GM23248 (cell line): ENCODE measurements around the gene HEATR9. TPM values are rescaled to one million over a fixed set of nuclear protein-coding genes. Genes with fewer than 3 reads are reported as not detected.

ENCODE experiments used
- DNase-seq: peaks from one replicate; pipeline ENCODE4 v3.0.0-alpha.2; 2015
- H2AFZ ChIP-seq: fragments of 200-600 bp; sonication (generic); 2 replicates; pipeline ENCODE4 v1.6.1; 2016; ENCODE audit warnings: antibody characterized with exemption
- H3F3A ChIP-seq: fragments of 200-600 bp; sonication (generic); 2 replicates; pipeline ENCODE4 v1.6.1; 2016; ENCODE audit warnings: mild to moderate bottlenecking, antibody characterized with exemption, mixed run types; ENCODE audit not compliant: insufficient read depth
- H3K27ac ChIP-seq: fragments of 200-600 bp; sonication (generic); 2 replicates; pipeline ENCODE4 v1.5.1; 2016; ENCODE audit warnings: mild to moderate bottlenecking
- H3K27me3 ChIP-seq: fragments of 200-600 bp; sonication (generic); replicated peaks from 2 replicates; pipeline ENCODE4 v1.6.1; 2016; ENCODE audit warnings: mild to moderate bottlenecking; ENCODE audit not compliant: insufficient read depth
- H3K36me3 ChIP-seq: fragments of 200-600 bp; sonication (generic); 2 replicates; pipeline ENCODE4 v1.6.1; 2016; ENCODE audit warnings: low read depth, mild to moderate bottlenecking
- H3K4me1 ChIP-seq: fragments of 200-600 bp; sonication (generic); 2 replicates; pipeline ENCODE4 v1.6.1; 2016; ENCODE audit warnings: mild to moderate bottlenecking; ENCODE audit not compliant: insufficient read depth
- H3K4me2 ChIP-seq: fragments of 200-600 bp; sonication (generic); one replicate; pipeline ENCODE4 v1.6.1; 2016; ENCODE audit warnings: mild to moderate bottlenecking; ENCODE audit not compliant: unreplicated experiment
- H3K4me3 ChIP-seq: fragments of 200-600 bp; sonication (generic); 2 replicates; pipeline ENCODE4 v1.5.1; 2016; ENCODE audit warnings: mild to moderate bottlenecking
- H3K79me2 ChIP-seq: fragments of 200-600 bp; sonication (generic); 2 replicates; pipeline ENCODE4 v1.6.1; 2016; ENCODE audit warnings: mild to moderate bottlenecking; ENCODE audit not compliant: insufficient read depth
- H3K9ac ChIP-seq: fragments of 200-600 bp; sonication (generic); 2 replicates; pipeline ENCODE4 v1.6.1; 2016; ENCODE audit warnings: mild to moderate bottlenecking
- H3K9me2 ChIP-seq: fragments of 200-600 bp; sonication (generic); 2 replicates; pipeline ENCODE4 v1.6.1; 2016; ENCODE audit warnings: mixed run types, mild to moderate bottlenecking, moderate library complexity; ENCODE audit not compliant: insufficient read depth
- H3K9me3 ChIP-seq: fragments of 200-600 bp; sonication (generic); one replicate; pipeline ENCODE4 v1.6.1; 2017; ENCODE audit warnings: low read depth
- H4K20me1 ChIP-seq: fragments of 200-600 bp; sonication (generic); 2 replicates; pipeline ENCODE4 v1.6.0; 2016; ENCODE audit not compliant: insufficient read depth
- EZH2 ChIP-seq: fragments of 200-600 bp; sonication (generic); IDR thresholded peaks from 2 replicates; pipeline ENCODE4 v1.6.1; 2018; ENCODE audit warnings: antibody characterized with exemption, mild to moderate bottlenecking; ENCODE audit not compliant: insufficient read depth, poor library complexity, severe bottlenecking
- EZH2phosphoT487 ChIP-seq: fragments of 200-600 bp; sonication (generic); IDR thresholded peaks from 2 replicates; pipeline ENCODE4 v1.6.1; 2018; ENCODE audit warnings: antibody characterized with exemption, moderate library complexity, mild to moderate bottlenecking, low read depth; ENCODE audit not compliant: insufficient read depth
- WGBS, 2 experiments: methylation state at CpG; one replicate each; pipeline ENCODE4 v1.1.6; 2015 to 2017; ENCODE audit warnings: low lambda C conversion rate in 2 of 2, low coverage in 1 of 2; ENCODE audit errors: missing lambda C conversion rate in 2 of 2; 5-methylcytosine and 5-hydroxymethylcytosine counted together
- in situ Hi-C: fragments of 300-500 bp; cut with MboI; formaldehyde crosslinking; loops from 2 replicates; pipeline ENCODE4 v1.15.0; 2020
- polyA plus RNA-seq: library from polyadenylated mRNA; unstranded; fragments of >200 nt; fragmentation: Nextera tagmentation; extraction: Ambion mirVana; gene quantifications from 2 replicates; pipeline ENCODE4 v1.2.1, GENCODE V29; 2016
- small RNA-seq: library from RNA; depleted of rRNA; stranded (forward); fragments of <200 nt; gene quantifications from one replicate; pipeline ENCODE3, GENCODE V24; 2014; ENCODE audit warnings: low read depth, low replicate concordance
- total RNA-seq: library from RNA; depleted of rRNA; stranded (reverse); fragments of >200 nt; shearing (Covaris generic); gene quantifications from 2 replicates; pipeline ENCODE4 v1.2.3, GENCODE V29; 2014; rRNA removed

HEATR9 gene
- total and polyA plus RNA-seq, 2 experiments from 2014 or later = not detected

- no peaks in the 10 kb centered on the region for H3K9me3 ChIP-seq
- H2AFZ ChIP-seq = peak overlapping the region; percentile 75
- DNase-seq = peak; percentile 72
- H3K9me2 ChIP-seq = no peaks in the 10 kb centered on the region
- 82 to 85% methylated on average over 7 of the region's 7 CpGs for WGBS, 2 experiments
- H4K20me1 ChIP-seq = 0 out of 2 replicates have a peak, but pooled peaks cover 4% of the 10 kb centered on the region
- H3F3A ChIP-seq = peaks cover 19% of the 10 kb centered on the region
- H3K27ac ChIP-seq = peak overlapping the region; percentile 92; the same call in 1 of the 2 replicates
- no peaks in the 10 kb centered on the region; the same call in 1 of the 2 replicates for H3K27me3 ChIP-seq
- no peak overlapping the region for H3K4me3 ChIP-seq
- H3K9ac ChIP-seq = peak overlapping the region; percentile 13; the same call in 1 of the 2 replicates
- no peak overlapping the region for H3K4me2 ChIP-seq
- TF ChIP-seq EZH2 = no peak
- no peak for TF ChIP-seq EZH2phosphoT487
- peaks cover 32% of the 10 kb centered on the region for H3K79me2 ChIP-seq
- in situ Hi-C loops = no loop called here
- no peaks in the 10 kb centered on the region for H3K36me3 ChIP-seq
- H3K4me1 ChIP-seq = peaks cover 31% of the 10 kb centered on the region
Observed at GRCh38 chr17:35807371-35808144, 61.1 kb downstream of the HEATR9 start.

Small RNAs within 50 kb of the gene (small RNA-seq; reads per million reads assigned to genes)
- 253 reads per million, percentile 97 among the genes with 10 or more reads in this experiment for gene RF00100

Other genes starting within 250 kb of the HEATR9 start
- gene RASL10B, start 137.3 kb downstream of the HEATR9 start, total RNA-seq = 0.54 and 0.76 TPM in 2 replicates
- gene RASL10B, start 137.3 kb downstream of the HEATR9 start, polyA plus RNA-seq = 0.08 and 0.11 TPM in 2 replicates
- not detected in 2 replicates for gene GAS2L2, start 115.7 kb downstream of the HEATR9 start, total RNA-seq
- gene GAS2L2, start 115.7 kb downstream of the HEATR9 start, polyA plus RNA-seq = 0.06 TPM in 1 of 2 replicates, not detected in the other
- gene C17orf50, start 108.0 kb downstream of the HEATR9 start, total RNA-seq = not detected in 2 replicates
- gene C17orf50, start 108.0 kb downstream of the HEATR9 start, polyA plus RNA-seq = not detected in 2 replicates
- not detected in 2 replicates for gene MMP28, start 73.2 kb downstream of the HEATR9 start, total RNA-seq
- 0.25 TPM in 1 of 2 replicates, not detected in the other for gene MMP28, start 73.2 kb downstream of the HEATR9 start, polyA plus RNA-seq
- gene TAF15, start 59.4 kb downstream of the HEATR9 start, total RNA-seq = 27.5 and 39.3 TPM in 2 replicates
- 7.0 and 9.2 TPM in 2 replicates for gene TAF15, start 59.4 kb downstream of the HEATR9 start, polyA plus RNA-seq
- not detected in 2 replicates for gene CCL5, start 11.5 kb upstream of the HEATR9 start, total RNA-seq
- not detected in 2 replicates for gene CCL5, start 11.5 kb upstream of the HEATR9 start, polyA plus RNA-seq
- gene RDM1, start 61.9 kb upstream of the HEATR9 start, total RNA-seq = not detected in 2 replicates
- not detected in 2 replicates for gene RDM1, start 61.9 kb upstream of the HEATR9 start, polyA plus RNA-seq
- not detected in 2 replicates for gene LYZL6, start 74.8 kb upstream of the HEATR9 start, total RNA-seq
- not detected in 2 replicates for gene LYZL6, start 74.8 kb upstream of the HEATR9 start, polyA plus RNA-seq
- not detected in 2 replicates for gene CCL16, start 112.6 kb upstream of the HEATR9 start, total RNA-seq
- gene CCL16, start 112.6 kb upstream of the HEATR9 start, polyA plus RNA-seq = not detected in 2 replicates
- gene CCL14, start 117.8 kb upstream of the HEATR9 start, total RNA-seq = not detected in 2 replicates
- gene CCL14, start 117.8 kb upstream of the HEATR9 start, polyA plus RNA-seq = not detected in 2 replicates
- gene CCL15, start 132.7 kb upstream of the HEATR9 start, total RNA-seq = not detected in 2 replicates
- not detected in 2 replicates for gene CCL15, start 132.7 kb upstream of the HEATR9 start, polyA plus RNA-seq
- not detected in 2 replicates for gene CCL23, start 149.1 kb upstream of the HEATR9 start, total RNA-seq
- not detected in 2 replicates for gene CCL23, start 149.1 kb upstream of the HEATR9 start, polyA plus RNA-seq
- not detected in 2 replicates for gene CCL18, start 195.4 kb upstream of the HEATR9 start, total RNA-seq
- gene CCL18, start 195.4 kb upstream of the HEATR9 start, polyA plus RNA-seq = not detected in 2 replicates
- gene CCL3, start 221.3 kb upstream of the HEATR9 start, total RNA-seq = not detected in 2 replicates
- gene CCL3, start 221.3 kb upstream of the HEATR9 start, polyA plus RNA-seq = not detected in 2 replicates
- not detected in 2 replicates for gene CCL4, start 234.9 kb upstream of the HEATR9 start, total RNA-seq
- gene CCL4, start 234.9 kb upstream of the HEATR9 start, polyA plus RNA-seq = not detected in 2 replicates